ENCODE data around the gene SEC11A. TPM values are rescaled to one million over a fixed set of nuclear protein-coding genes. Genes with fewer than 3 reads are reported as not detected.

Gene SEC11A
- total RNA-seq, 1 donor from 2014 or later = 31.6 TPM

DNA sequence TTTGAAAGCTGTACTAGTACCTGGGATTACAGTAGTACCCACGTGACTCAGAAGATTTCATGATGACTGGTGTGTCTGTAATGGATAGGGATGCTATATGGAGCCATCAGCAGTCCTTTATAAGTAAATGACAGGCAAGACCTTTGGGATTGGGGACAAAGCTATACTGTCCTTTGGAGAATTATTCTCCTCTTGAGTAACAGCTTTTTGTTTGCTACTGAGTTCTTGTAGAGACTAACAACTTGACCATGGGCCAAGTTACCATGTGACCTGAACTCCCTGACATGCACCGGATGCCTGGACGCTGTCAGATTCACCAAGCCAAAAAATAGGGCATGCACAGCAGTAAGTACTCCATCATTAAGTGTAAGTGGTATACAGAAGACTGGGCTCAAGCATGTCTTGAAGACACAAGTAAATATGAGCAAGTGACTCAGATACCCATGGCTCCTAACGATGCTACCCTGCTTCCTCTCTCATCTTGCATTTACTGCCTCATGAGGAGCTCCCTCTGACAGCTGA is 12.9 kb downstream of the SEC11A start:
- no peaks in the 10 kb centered on the region for H3K36me3 ChIP-seq
- TF ChIP-seq, protein P1, sequence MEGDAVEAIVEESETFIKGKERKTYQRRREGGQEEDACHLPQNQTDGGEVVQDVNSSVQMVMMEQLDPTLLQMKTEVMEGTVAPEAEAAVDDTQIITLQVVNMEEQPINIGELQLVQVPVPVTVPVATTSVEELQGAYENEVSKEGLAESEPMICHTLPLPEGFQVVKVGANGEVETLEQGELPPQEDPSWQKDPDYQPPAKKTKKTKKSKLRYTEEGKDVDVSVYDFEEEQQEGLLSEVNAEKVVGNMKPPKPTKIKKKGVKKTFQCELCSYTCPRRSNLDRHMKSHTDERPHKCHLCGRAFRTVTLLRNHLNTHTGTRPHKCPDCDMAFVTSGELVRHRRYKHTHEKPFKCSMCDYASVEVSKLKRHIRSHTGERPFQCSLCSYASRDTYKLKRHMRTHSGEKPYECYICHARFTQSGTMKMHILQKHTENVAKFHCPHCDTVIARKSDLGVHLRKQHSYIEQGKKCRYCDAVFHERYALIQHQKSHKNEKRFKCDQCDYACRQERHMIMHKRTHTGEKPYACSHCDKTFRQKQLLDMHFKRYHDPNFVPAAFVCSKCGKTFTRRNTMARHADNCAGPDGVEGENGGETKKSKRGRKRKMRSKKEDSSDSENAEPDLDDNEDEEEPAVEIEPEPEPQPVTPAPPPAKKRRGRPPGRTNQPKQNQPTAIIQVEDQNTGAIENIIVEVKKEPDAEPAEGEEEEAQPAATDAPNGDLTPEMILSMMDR (IDR thresholded peaks at IDR 0.05) = no peak
- no peak overlapping the region for H3K4me3 ChIP-seq
- H3K4me1 ChIP-seq = peaks cover 0 to 8% of the 10 kb centered on the region in 2 donors
- peak overlapping the region; percentile 4 to 6 for H3K27ac ChIP-seq
- H3K9me3 ChIP-seq = no peaks in the 10 kb centered on the region
- no peaks in the 10 kb centered on the region for H3K27me3 ChIP-seq
- peak in 1 of 2 donors; percentile 76 for DNase-seq (ENCODE audit: low spot score in 2 of 2)
- intact Hi-C loops (cut with DNase I) = no loop called here

DNA sequence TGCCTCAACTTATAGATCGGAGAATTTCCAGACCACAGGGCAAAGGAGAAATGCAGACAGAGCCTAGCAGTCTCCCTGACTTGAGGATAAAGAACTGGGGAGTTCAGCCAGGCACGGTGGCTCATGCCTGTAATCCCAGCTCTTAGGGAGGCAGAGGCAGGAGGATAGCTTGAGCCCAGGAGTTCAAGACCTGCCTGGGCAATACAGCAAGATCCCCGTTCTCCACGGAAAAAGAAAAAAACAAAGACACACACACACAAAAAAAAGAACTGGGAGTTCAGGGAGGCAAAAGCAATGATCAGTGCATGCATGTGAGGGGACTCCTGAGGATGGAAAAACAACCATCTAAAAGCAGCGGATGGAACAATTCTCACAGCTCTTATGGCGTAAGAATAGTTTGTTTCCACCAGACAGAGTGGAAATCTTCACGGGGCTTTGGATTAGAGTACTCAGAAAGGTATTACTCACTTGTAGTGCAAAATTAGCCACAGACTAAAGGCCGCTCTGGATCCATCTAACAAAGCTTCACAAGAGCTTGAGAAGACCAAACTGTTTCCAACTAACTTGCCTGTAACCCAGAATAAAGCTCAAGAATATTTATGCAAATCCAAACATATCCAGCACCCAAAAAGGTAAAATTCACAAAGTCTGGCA is 16.3 kb downstream of the SEC11A start:
- DNase-seq (ENCODE audit: low spot score in 2 of 2) = no peak
- intact Hi-C loops (cut with DNase I) = no loop called here

DNA sequence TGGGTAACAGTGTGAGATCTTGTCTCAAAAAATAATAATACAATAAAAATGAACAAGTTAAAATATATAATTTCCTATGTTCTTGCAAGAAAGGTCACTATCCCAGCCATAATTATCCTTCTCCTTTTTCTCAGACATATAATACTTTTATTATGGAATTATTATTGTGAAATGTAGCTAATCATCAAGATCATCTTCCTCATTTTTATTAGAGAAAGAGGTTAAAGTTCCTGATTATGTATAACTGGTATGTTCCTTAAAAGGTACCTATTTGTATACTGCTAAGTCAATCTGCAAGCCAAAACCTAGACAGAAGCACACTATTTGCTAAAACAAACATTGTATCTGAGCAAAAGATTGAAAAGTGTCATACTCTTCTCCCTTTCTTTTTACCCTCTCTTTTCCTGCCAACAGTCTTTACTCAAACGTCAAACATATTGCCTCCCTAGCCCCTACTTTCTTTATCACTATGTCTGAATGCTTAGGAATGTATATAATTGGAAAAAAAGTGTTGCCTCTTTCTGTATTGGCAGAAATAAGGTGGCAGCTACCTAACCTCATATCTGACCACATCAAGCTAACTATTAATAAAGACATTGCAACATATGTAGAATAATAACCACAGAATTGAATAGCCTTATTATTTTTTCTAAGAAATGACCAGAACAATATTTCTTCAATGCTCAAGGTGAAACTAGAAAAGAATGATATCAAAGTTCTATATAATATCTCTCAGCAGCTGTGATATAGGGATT is 18.5 kb downstream of the SEC11A start:
- no peak for DNase-seq (ENCODE audit: low spot score in 2 of 2)
- Histone ChIP-seq H3K36me3 (no peaks in the 10 kb centered on the region), H3K4me1 (no peaks in the 10 kb centered on the region), H3K27me3 (no peaks in the 10 kb centered on the region), H3K9me3 (no peaks in the 10 kb centered on the region), H3K27ac (no peak overlapping the region), H3K4me3 (no peak overlapping the region)
- intact Hi-C loops (cut with DNase I) = no loop called here
- TF ChIP-seq, protein P1 (IDR thresholded peaks at IDR 0.05) = no peak

More for the DNA sequence above, 16.3 kb downstream of the SEC11A start:
- Histone ChIP-seq H3K4me3 (no peak overlapping the region), H3K9me3 (no peaks in the 10 kb centered on the region), H3K27me3 (no peaks in the 10 kb centered on the region), H3K27ac (no peak overlapping the region), H3K36me3 (no peaks in the 10 kb centered on the region), H3K4me1 (peaks cover 0 to 8% of the 10 kb centered on the region in 2 donors)
- TF ChIP-seq, protein P1 (IDR thresholded peaks at IDR 0.05) = no peak

GRCh38 chr15:84696757-84697156 is 19.2 kb downstream of the SEC11A start:
- H3K4me1 ChIP-seq = no peaks in the 10 kb centered on the region
- no peak for DNase-seq (ENCODE audit: low spot score in 2 of 2)
- no peak overlapping the region for H3K27ac ChIP-seq
- H3K27me3 ChIP-seq = no peaks in the 10 kb centered on the region
- no peaks in the 10 kb centered on the region for H3K36me3 ChIP-seq
- intact Hi-C loops (cut with DNase I) = no loop called here
- TF ChIP-seq, protein P1 (IDR thresholded peaks at IDR 0.05) = no peak
- H3K4me3 ChIP-seq = no peak overlapping the region
- no peaks in the 10 kb centered on the region for H3K9me3 ChIP-seq

GRCh38 chr15:84690342-84690741 is 25.6 kb downstream of the SEC11A start:
- Histone ChIP-seq H3K27me3 (no peaks in the 10 kb centered on the region), H3K27ac (no peak overlapping the region), H3K9me3 (no peaks in the 10 kb centered on the region), H3K4me1 (no peaks in the 10 kb centered on the region), H3K4me3 (no peak overlapping the region), H3K36me3 (peaks cover 15 to 39% of the 10 kb centered on the region in 2 donors)
- TF ChIP-seq, protein P1 (IDR thresholded peaks at IDR 0.05) = no peak
- no peak for DNase-seq (ENCODE audit: low spot score in 2 of 2)
- intact Hi-C loops (cut with DNase I) = no loop called here
